IMR-90 (cell line): Measurements from ENCODE around the gene DENND6A.

Experiments used
- CEBPB ChIP-seq: IDR thresholded peaks from 2 replicates; pipeline ENCODE4 v1.6.1; 2012; ENCODE audit warnings: low read depth, low read length, improper control_type of control experiment
- CHD1 ChIP-seq: IDR thresholded peaks from 2 replicates; pipeline ENCODE4 v1.6.1; 2012; ENCODE audit warnings: low read depth, low read length, improper control_type of control experiment
- FOS ChIP-seq: fragments of 150-350 bp; IDR thresholded peaks from 2 replicates; pipeline ENCODE4 v1.6.1; 2016; ENCODE audit warnings: low read depth, low read length
- MAZ ChIP-seq: IDR thresholded peaks from 2 replicates; pipeline ENCODE4 v1.6.1; 2012; ENCODE audit warnings: low read depth, mild to moderate bottlenecking, low read length, improper control_type of control experiment, moderate library complexity, borderline replicate concordance
- NFE2L2 ChIP-seq: fragments of 150-350 bp; IDR thresholded peaks from 2 replicates; pipeline ENCODE4 v1.6.1; 2016; ENCODE audit warnings: low read depth, mild to moderate bottlenecking, low read length
- POLR2A ChIP-seq: IDR thresholded peaks from 2 replicates; pipeline ENCODE4 v1.6.1; 2012; ENCODE audit warnings: mild to moderate bottlenecking, low read depth, low read length
- RCOR1 ChIP-seq: IDR thresholded peaks from 2 replicates; pipeline ENCODE4 v1.6.1; 2012; ENCODE audit warnings: mild to moderate bottlenecking, low read length, improper control_type of control experiment; ENCODE audit not compliant: insufficient replicate concordance
- RFX5 ChIP-seq: IDR thresholded peaks from 2 replicates; pipeline ENCODE4 v1.8.0; 2012; ENCODE audit warnings: low read depth, mild to moderate bottlenecking, low read length, moderate library complexity
- SMC3 ChIP-seq: fragments of 150-350 bp; IDR thresholded peaks from 2 replicates; pipeline ENCODE4 v1.6.1; 2016; ENCODE audit warnings: low read depth, mild to moderate bottlenecking, antibody characterized with exemption, low read length, moderate library complexity
- TF ChIP-seq, protein P1 (sequence below): conservative IDR thresholded peaks from 2 replicates; pipeline ENCODE4 v1.5.1; 2012; ENCODE audit warnings: mild to moderate bottlenecking, low read depth, low read length, improper control_type of control experiment
- TF ChIP-seq, protein P2 (sequence below): fragments of 150-350 bp; IDR thresholded peaks from 2 replicates; pipeline ENCODE4 v1.6.1; 2017; ENCODE audit warnings: mild to moderate bottlenecking, antibody characterized with exemption, low read length, low read depth
- TF ChIP-seq, protein P3 (sequence below): fragments of 150-350 bp; IDR thresholded peaks from 2 replicates; pipeline ENCODE4 v1.6.1; 2016; ENCODE audit warnings: low read depth, mild to moderate bottlenecking, low read length, moderate library complexity, borderline replicate concordance

DNA sequence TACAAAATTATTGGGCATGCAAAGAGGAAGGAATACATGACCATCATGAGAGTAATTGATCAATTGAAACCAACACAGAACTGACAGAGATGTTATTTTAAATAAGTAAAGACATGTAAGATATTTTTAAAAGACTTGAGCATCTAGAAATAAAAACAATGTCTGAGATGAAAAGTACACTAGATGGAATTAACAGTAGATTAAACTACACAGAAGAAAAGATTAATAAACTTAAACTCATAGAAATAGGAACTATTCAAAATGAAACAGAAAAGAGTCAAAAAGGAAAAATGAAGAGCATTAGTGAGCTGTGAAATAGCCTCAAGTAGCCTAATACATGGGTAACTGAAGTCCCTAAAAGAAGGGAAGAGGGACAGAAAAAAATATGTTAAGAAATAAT is 87.2 kb downstream of the DENND6A start:
- TF ChIP-seq, protein P1, sequence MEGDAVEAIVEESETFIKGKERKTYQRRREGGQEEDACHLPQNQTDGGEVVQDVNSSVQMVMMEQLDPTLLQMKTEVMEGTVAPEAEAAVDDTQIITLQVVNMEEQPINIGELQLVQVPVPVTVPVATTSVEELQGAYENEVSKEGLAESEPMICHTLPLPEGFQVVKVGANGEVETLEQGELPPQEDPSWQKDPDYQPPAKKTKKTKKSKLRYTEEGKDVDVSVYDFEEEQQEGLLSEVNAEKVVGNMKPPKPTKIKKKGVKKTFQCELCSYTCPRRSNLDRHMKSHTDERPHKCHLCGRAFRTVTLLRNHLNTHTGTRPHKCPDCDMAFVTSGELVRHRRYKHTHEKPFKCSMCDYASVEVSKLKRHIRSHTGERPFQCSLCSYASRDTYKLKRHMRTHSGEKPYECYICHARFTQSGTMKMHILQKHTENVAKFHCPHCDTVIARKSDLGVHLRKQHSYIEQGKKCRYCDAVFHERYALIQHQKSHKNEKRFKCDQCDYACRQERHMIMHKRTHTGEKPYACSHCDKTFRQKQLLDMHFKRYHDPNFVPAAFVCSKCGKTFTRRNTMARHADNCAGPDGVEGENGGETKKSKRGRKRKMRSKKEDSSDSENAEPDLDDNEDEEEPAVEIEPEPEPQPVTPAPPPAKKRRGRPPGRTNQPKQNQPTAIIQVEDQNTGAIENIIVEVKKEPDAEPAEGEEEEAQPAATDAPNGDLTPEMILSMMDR = no peak
- TF ChIP-seq CEBPB (no peak), POLR2A (no peak), NFE2L2 (no peak), FOS (no peak), CHD1 (no peak), MAZ (no peak), SMC3 (no peak), RFX5 (no peak), RCOR1 (no peak)
- TF ChIP-seq, protein P2, sequence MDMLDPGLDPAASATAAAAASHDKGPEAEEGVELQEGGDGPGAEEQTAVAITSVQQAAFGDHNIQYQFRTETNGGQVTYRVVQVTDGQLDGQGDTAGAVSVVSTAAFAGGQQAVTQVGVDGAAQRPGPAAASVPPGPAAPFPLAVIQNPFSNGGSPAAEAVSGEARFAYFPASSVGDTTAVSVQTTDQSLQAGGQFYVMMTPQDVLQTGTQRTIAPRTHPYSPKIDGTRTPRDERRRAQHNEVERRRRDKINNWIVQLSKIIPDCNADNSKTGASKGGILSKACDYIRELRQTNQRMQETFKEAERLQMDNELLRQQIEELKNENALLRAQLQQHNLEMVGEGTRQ = no peak
- TF ChIP-seq, protein P3, sequence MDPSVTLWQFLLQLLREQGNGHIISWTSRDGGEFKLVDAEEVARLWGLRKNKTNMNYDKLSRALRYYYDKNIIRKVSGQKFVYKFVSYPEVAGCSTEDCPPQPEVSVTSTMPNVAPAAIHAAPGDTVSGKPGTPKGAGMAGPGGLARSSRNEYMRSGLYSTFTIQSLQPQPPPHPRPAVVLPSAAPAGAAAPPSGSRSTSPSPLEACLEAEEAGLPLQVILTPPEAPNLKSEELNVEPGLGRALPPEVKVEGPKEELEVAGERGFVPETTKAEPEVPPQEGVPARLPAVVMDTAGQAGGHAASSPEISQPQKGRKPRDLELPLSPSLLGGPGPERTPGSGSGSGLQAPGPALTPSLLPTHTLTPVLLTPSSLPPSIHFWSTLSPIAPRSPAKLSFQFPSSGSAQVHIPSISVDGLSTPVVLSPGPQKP = no peak
